ENCODE data around the gene DBF4B.

The DBF4B gene

GRCh38 chr17:44778656-44779210 lies 70.3 kb downstream of the DBF4B start:
- no peak for DNase-seq

GRCh38 chr17:44779211-44780025 lies 71.0 kb downstream of the DBF4B start:
- peak; percentile 87 for DNase-seq

- no peak for DNase-seq
These were observed 71.7 kb downstream of the DBF4B start for GRCh38 chr17:44780161-44780560.

- DNase-seq, result no peak
These were observed 72.5 kb downstream of the DBF4B start for GRCh38 chr17:44780845-44781480.

GRCh38 chr17:44781551-44782325 lies 73.3 kb downstream of the DBF4B start:
- DNase-seq, result no peak

- DNase-seq, result no peak
These were observed 73.9 kb downstream of the DBF4B start for GRCh38 chr17:44782326-44782850.

- DNase-seq, result no peak
These were observed 77.5 kb downstream of the DBF4B start for GRCh38 chr17:44785921-44786320.

GRCh38 chr17:44786551-44787081 lies 78.2 kb downstream of the DBF4B start:
- DNase-seq, result no peak

- DNase-seq, result no peak
These were observed 78.9 kb downstream of the DBF4B start for GRCh38 chr17:44787271-44787940.

- DNase-seq, result no peak
These were observed 79.7 kb downstream of the DBF4B start for GRCh38 chr17:44788139-44788538.

- no peak for DNase-seq
These were observed 83.8 kb downstream of the DBF4B start for GRCh38 chr17:44792276-44792675.

- DNase-seq, result no peak
These were observed 85.7 kb downstream of the DBF4B start for GRCh38 chr17:44793885-44794842.

GRCh38 chr17:44794851-44795413 lies 86.5 kb downstream of the DBF4B start:
- no peak for DNase-seq

GRCh38 chr17:44795421-44795820 lies 87.0 kb downstream of the DBF4B start:
- no peak for DNase-seq

GRCh38 chr17:44795928-44796327 lies 87.5 kb downstream of the DBF4B start:
- DNase-seq, result no peak

- no peak for DNase-seq
These were observed 88.3 kb downstream of the DBF4B start for GRCh38 chr17:44796731-44797130.

- DNase-seq, result no peak
These were observed 89.3 kb downstream of the DBF4B start for GRCh38 chr17:44797802-44798201.

- no peak for DNase-seq
These were observed 89.9 kb downstream of the DBF4B start for GRCh38 chr17:44798356-44798755.
